HepG2 (cell line): ENCODE results near the gene CSTF2. TPM values are rescaled to one million over a fixed set of nuclear protein-coding genes. Genes with fewer than 3 reads are reported as not detected.

ENCODE experiments used
- CHD2 ChIP-seq: IDR thresholded peaks from 2 replicates; pipeline ENCODE4 v1.6.1; 2011; ENCODE audit warnings: low read depth, low read length, improper control_type of control experiment
- EHMT2 ChIP-seq: fragments of 200-600 bp; sonication (generic); IDR thresholded peaks from 2 replicates; pipeline ENCODE4 v1.7.0; 2017; ENCODE audit warnings: antibody characterized with exemption, low read depth, low read length, borderline replicate concordance
- EZH2 ChIP-seq: conservative IDR thresholded peaks from 2 replicates; pipeline ENCODE4 v1.6.1; 2012; ENCODE audit warnings: mild to moderate bottlenecking, low read depth, low read length, moderate library complexity
- GATA4 ChIP-seq: sonication (generic); IDR thresholded peaks from 2 replicates; pipeline ENCODE4 v1.6.1; 2016; ENCODE audit warnings: antibody characterized with exemption, low read depth, borderline replicate concordance
- HDAC1 ChIP-seq: sonication (generic); formaldehyde crosslinking; IDR thresholded peaks from 2 replicates; pipeline ENCODE4 v1.5.1; 2020; ENCODE audit warnings: mild to moderate bottlenecking, missing genetic modification reagents
- KLF16 ChIP-seq, 2 experiments: sonication (generic) in 1 of 2; formaldehyde crosslinking in 1 of 2; IDR thresholded peaks; 2 replicates each; pipeline versions ENCODE4 v1.6.1 to v1.8.0; 2016 to 2023; ENCODE audit warnings: missing genetic modification reagents in 2 of 2, missing compliant biosample characterization in 1 of 2
- MEIS2 ChIP-seq: sonication (generic); formaldehyde crosslinking; IDR thresholded peaks from 2 replicates; pipeline ENCODE4 v1.9.0; 2021; ENCODE audit warnings: mild to moderate bottlenecking, missing genetic modification reagents
- NKX3-1 ChIP-seq: sonication (generic); formaldehyde crosslinking; IDR thresholded peaks from 2 replicates; pipeline ENCODE4 v1.5.0; 2020; ENCODE audit warnings: missing genetic modification reagents
- PHB2 ChIP-seq: fragments of 450-650 bp; IDR thresholded peaks from 2 replicates; pipeline ENCODE4 v1.6.1; 2018; ENCODE audit not compliant: partially characterized antibody
- SAP130 ChIP-seq: IDR thresholded peaks from 2 replicates; pipeline ENCODE4 v1.6.1; 2016; ENCODE audit warnings: low read depth
- TRIM22 ChIP-seq: fragments of 450-650 bp; IDR thresholded peaks from 2 replicates; pipeline ENCODE4 v1.6.1; 2017
- USF2 ChIP-seq, 2 experiments: sonication (generic) in 1 of 2; formaldehyde crosslinking in 1 of 2; IDR thresholded peaks; 2 replicates each; pipeline versions ENCODE4 v1.5.1 to v1.6.1; 2011 to 2020; ENCODE audit warnings: borderline replicate concordance in 1 of 2, low read depth in 1 of 2, low read length in 1 of 2, mild to moderate bottlenecking in 1 of 2, missing genetic modification reagents in 1 of 2, moderate library complexity in 1 of 2
- ZKSCAN5 ChIP-seq: sonication (generic); formaldehyde crosslinking; IDR thresholded peaks from 2 replicates; pipeline ENCODE4 v1.5.1; 2020; ENCODE audit warnings: mild to moderate bottlenecking, missing genetic modification reagents
- ZMYM2 ChIP-seq: sonication (generic); formaldehyde crosslinking; IDR thresholded peaks from 2 replicates; pipeline ENCODE4 v1.8.0; 2022; ENCODE audit warnings: mild to moderate bottlenecking, missing genetic modification reagents
- ZNF569 ChIP-seq: sonication (generic); formaldehyde crosslinking; IDR thresholded peaks from 2 replicates; pipeline ENCODE4 v1.5.0; 2020; ENCODE audit warnings: mild to moderate bottlenecking, missing genetic modification reagents, moderate library complexity, borderline replicate concordance
- ZNF629 ChIP-seq: sonication (generic); formaldehyde crosslinking; conservative IDR thresholded peaks from 2 replicates; pipeline ENCODE4 v1.5.0; 2020; ENCODE audit warnings: missing genetic modification reagents
- ZNF644 ChIP-seq: IDR thresholded peaks from 2 replicates; pipeline ENCODE4 v1.6.1; 2016; ENCODE audit warnings: low read depth
- ZNF660 ChIP-seq: sonication (generic); formaldehyde crosslinking; IDR thresholded peaks from 2 replicates; pipeline ENCODE4 v1.5.1; 2020; ENCODE audit warnings: mild to moderate bottlenecking, low read depth, missing genetic modification reagents, borderline replicate concordance
- polyA plus RNA-seq, 8 experiments: library from polyadenylated mRNA; depleted of rRNA in 3 of 8; stranded (reverse) in 7 of 8; unstranded in 1 of 8; fragments of >200 nt; fragmentation: Illumina TruSeq in 4 of 8; extraction: Trizol in 4 of 8; gene quantifications; 2 replicates each; pipeline versions ENCODE4 v1.2.1 to v1.2.3, GENCODE V29; 2011 to 2016; ENCODE audit warnings: low read depth in 4 of 8, missing spikeins in 1 of 8, mixed read lengths in 1 of 8; ENCODE audit not compliant: insufficient read depth in 1 of 8
- total RNA-seq, 5 experiments: library from RNA; depleted of rRNA; stranded (reverse); fragments of >200 nt; fragmentation: Illumina TruSeq; extraction: Trizol; gene quantifications; 2 replicates each; pipeline ENCODE4 v1.2.3, GENCODE V29; 2016; ENCODE audit warnings: low read depth in 1 of 5
- TF ChIP-seq, protein P1 (sequence below): sonication (generic); formaldehyde crosslinking; IDR thresholded peaks from 2 replicates; pipeline ENCODE4 v1.8.0; 2022; ENCODE audit warnings: missing genetic modification reagents, low read depth, mild to moderate bottlenecking, borderline replicate concordance
- TF ChIP-seq, protein P2 (sequence below): sonication (generic); formaldehyde crosslinking; IDR thresholded peaks from 2 replicates; pipeline ENCODE4; 2020; ENCODE audit warnings: missing genetic modification reagents, mild to moderate bottlenecking, borderline replicate concordance

CSTF2 gene
- total and polyA plus RNA-seq, 2 of the 13 experiments (the other 11 are each of a cell fraction or from before 2014, with no cell fraction given): 19.7 to 26.7 TPM

DNA sequence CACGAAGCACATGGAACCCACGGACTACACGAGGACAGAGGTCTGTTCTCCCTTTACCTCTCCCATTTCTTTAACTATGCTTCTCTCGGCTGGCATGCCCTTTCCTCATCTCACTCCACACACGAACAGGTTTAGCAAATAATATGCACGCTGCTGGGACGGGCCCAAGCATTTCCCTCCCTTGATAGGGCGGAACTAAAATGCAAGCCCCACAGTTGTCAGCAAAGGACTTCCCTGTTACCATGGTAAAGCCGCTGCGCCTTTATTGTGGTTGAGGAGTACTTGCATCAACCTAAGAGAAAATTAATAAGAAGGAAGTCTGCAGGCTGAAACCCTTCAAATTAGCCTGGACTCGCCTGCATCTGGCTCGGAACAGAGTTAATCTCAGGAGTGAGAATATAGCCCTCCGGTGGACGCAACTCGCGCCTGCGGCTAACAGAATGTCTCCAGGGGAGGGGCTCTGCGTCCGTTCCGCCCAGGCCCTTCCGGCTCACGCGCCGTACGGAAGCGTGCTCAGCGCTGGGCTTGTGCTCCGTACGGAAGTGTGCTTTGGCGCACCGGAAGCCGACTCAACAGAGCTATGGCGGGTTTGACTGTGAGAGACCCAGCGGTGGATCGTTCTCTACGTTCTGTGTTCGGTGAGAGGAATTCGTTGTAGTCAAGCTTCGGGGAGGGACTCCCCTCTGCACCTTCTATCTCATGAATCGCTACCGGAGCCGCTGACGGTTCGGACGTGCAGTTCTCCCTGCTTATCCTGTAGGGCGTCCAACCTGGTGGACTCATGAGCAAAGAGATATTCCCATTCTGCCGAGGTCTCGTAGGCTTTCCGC, at the start of gene CSTF2 (continued):
- TF ChIP-seq TRIM22 (no peak), ZNF644 (CRISPR knock-in tag) (no peak), CHD2 (no peak), EZH2 (no peak), ZMYM2 (CRISPR knock-in tag) (no peak), GATA4 (no peak; the same call in 1 of the 2 replicates), ZKSCAN5 (CRISPR knock-in tag) (no peak), ZNF660 (CRISPR knock-in tag) (no peak), PHB2 (no peak), USF2 (IDR thresholded peaks at IDR 0.05; ENCODE audit: low read depth, low read length) (no peak), USF2 (CRISPR knock-in tag; IDR thresholded peaks at IDR 0.05; ENCODE audit: borderline replicate concordance) (no peak), ZNF629 (CRISPR knock-in tag) (no peak), SAP130 (CRISPR knock-in tag) (peak; percentile 77), NKX3-1 (CRISPR knock-in tag) (0 out of 2 replicates have a peak, but pooled peaks have one; percentile 41), ZNF569 (no peak), MEIS2 (0 out of 2 replicates have a peak, but pooled peaks have one; percentile 30), HDAC1 (CRISPR knock-in tag) (peak; percentile 20; the same call in 1 of the 2 replicates), KLF16 (CRISPR knock-in tag; IDR thresholded peaks at IDR 0.05) (no peak), EHMT2 (no peak)
- TF ChIP-seq, protein P1, sequence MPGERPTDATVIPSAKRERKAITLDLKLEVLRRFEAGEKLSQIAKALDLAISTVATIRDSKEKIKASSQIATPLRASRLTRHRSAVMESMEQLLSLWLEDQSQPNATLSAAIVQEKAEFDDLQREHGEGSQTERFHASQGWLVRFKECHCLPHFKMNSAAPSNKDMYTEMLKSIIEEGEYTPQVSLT (CRISPR knock-in tag): no peak
- TF ChIP-seq, protein P2, sequence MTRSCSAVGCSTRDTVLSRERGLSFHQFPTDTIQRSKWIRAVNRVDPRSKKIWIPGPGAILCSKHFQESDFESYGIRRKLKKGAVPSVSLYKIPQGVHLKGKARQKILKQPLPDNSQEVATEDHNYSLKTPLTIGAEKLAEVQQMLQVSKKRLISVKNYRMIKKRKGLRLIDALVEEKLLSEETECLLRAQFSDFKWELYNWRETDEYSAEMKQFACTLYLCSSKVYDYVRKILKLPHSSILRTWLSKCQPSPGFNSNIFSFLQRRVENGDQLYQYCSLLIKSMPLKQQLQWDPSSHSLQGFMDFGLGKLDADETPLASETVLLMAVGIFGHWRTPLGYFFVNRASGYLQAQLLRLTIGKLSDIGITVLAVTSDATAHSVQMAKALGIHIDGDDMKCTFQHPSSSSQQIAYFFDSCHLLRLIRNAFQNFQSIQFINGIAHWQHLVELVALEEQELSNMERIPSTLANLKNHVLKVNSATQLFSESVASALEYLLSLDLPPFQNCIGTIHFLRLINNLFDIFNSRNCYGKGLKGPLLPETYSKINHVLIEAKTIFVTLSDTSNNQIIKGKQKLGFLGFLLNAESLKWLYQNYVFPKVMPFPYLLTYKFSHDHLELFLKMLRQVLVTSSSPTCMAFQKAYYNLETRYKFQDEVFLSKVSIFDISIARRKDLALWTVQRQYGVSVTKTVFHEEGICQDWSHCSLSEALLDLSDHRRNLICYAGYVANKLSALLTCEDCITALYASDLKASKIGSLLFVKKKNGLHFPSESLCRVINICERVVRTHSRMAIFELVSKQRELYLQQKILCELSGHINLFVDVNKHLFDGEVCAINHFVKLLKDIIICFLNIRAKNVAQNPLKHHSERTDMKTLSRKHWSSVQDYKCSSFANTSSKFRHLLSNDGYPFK (CRISPR knock-in tag): no peak; the same call in 1 of the 2 replicates
